Measurements from ENCODE around the gene SMPD2.

Gene SMPD2, protein sequence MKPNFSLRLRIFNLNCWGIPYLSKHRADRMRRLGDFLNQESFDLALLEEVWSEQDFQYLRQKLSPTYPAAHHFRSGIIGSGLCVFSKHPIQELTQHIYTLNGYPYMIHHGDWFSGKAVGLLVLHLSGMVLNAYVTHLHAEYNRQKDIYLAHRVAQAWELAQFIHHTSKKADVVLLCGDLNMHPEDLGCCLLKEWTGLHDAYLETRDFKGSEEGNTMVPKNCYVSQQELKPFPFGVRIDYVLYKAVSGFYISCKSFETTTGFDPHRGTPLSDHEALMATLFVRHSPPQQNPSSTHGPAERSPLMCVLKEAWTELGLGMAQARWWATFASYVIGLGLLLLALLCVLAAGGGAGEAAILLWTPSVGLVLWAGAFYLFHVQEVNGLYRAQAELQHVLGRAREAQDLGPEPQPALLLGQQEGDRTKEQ

DNA sequence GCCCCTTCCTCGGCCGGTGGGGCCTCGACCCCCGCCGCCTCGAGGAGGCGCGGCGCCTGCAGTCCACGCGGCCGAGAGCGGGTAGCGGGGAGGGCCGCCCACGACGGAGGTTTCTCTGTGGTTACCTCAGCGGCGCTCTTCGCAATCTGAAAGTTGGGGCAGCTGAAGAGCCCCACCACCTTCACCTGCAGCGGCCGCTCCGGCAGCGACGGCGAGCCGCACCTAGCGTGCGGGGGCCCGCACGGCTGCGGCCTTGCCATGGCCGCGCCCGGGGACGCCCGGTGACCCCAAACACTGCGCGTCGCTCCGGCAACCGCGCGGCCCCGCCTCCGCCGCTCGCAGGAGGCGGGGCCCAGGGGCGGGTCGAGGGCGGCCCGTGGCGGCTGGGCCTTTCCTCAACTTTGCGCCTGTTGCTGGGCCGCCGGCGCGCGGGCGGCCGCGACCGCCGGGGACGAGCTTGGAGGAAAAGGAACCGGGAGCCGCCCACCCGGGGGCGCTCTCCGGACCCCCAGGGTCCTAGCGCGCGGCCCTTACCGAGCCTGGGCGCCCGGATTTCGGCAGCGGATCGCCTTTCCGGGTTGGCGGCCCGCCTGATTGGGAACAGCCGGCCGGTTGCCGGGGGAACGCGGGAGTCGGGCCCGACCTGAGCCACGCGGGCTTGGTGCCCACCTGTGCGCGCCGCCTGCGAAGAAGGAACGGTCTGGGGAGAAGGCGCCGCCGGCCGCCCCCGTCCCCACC is at the start of gene SMPD2, which contains the start of gene PPIL6:
SMPD2 (plus strand) TSS at position 394 of the 738 bp plus-strand sequence. CDS start 398 bp downstream, outside the sequence.
PPIL6 (minus strand) TSS at position 298 of the 738 bp plus-strand sequence; CDS start at position 260, 38 bp downstream.
- peaks cover 37% of the 10 kb centered on the region for H3K36me3 ChIP-seq (ENCODE audit: insufficient read depth, low read length)
- H3K79me2 ChIP-seq (ENCODE audit: insufficient read depth, low read length) = no peaks in the 10 kb centered on the region
- H3K27ac ChIP-seq (ENCODE audit: low read depth, low read length, poor library complexity, severe bottlenecking) = no peak within 1 kb of the TSS
- no peaks in the 10 kb centered on the region for H3K9me3 ChIP-seq (ENCODE audit: low read length)
- peak within 1 kb of the TSS; percentile 70 for H3K4me2 ChIP-seq (ENCODE audit: low read length)
- H4K20me1 ChIP-seq (ENCODE audit: insufficient read depth, low read length) = no peaks in the 10 kb centered on the region
- peaks cover 17% of the 10 kb centered on the region for H3K4me1 ChIP-seq (ENCODE audit: insufficient read depth, low read length, severe bottlenecking)
- no peak for TF ChIP-seq EZH2 (IDR thresholded peaks at IDR 0.05; ENCODE audit: borderline replicate concordance, low read length)
- TF ChIP-seq, protein P1, sequence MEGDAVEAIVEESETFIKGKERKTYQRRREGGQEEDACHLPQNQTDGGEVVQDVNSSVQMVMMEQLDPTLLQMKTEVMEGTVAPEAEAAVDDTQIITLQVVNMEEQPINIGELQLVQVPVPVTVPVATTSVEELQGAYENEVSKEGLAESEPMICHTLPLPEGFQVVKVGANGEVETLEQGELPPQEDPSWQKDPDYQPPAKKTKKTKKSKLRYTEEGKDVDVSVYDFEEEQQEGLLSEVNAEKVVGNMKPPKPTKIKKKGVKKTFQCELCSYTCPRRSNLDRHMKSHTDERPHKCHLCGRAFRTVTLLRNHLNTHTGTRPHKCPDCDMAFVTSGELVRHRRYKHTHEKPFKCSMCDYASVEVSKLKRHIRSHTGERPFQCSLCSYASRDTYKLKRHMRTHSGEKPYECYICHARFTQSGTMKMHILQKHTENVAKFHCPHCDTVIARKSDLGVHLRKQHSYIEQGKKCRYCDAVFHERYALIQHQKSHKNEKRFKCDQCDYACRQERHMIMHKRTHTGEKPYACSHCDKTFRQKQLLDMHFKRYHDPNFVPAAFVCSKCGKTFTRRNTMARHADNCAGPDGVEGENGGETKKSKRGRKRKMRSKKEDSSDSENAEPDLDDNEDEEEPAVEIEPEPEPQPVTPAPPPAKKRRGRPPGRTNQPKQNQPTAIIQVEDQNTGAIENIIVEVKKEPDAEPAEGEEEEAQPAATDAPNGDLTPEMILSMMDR (IDR thresholded peaks at IDR 0.05; ENCODE audit: low read length) = peak; percentile 4
- H3K27me3 ChIP-seq (ENCODE audit: insufficient read depth, low read length) = no peaks in the 10 kb centered on the region
- H3F3A ChIP-seq (ENCODE audit: insufficient read depth, low read length) = no peaks in the 10 kb centered on the region
- H3K9ac ChIP-seq (ENCODE audit: low read length) = peak within 1 kb of the TSS; percentile 75
- H2AFZ ChIP-seq (ENCODE audit: low read length) = no peak within 1 kb of the TSS
- peak within 1 kb of the TSS; percentile 71 for H3K4me3 ChIP-seq (ENCODE audit: low read depth, low read length, poor library complexity, severe bottlenecking)
- no peaks in the 10 kb centered on the region for H3K9me2 ChIP-seq (ENCODE audit: low read depth, low read length)

DNA sequence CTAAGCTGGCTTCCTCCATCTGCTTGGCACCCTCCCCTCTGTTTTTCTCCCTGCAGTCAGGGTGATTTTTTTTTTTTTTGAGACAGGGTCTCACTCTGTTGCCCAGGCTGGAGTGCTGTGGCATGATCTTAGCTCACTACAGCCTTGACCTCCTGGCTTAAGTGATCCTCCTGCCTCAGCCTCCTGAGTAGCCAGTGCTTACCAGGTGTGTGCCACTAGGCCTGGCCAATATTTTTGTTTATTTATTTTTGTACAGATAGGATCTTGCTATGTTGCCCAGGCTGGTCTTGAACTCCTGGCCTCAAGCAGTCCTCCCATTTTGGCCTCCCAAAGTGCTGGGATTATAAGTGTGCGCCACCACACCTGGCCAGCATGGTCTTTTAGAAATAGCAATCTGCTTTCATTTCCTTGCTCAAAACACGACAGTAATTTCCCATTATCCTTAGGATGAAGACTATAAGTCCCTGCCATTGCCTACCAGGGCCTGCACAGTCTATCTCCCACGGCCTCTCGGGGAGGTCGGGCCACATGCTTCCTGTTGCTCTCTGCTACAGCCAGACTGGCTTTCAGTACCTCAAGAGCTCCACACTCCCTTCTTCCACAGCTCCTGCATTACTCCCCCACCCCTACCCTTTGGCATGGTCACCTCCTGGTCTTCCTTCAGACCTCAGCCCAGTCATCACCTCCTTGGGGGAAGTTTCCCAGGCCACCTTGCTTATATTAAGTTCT is 47.2 kb upstream of the SMPD2 start:
- Histone ChIP-seq H3K4me3 (ENCODE audit: low read depth, low read length, poor library complexity, severe bottlenecking) (no peak overlapping the region), H3K9me2 (ENCODE audit: low read depth, low read length) (no peaks in the 10 kb centered on the region), H3K79me2 (ENCODE audit: insufficient read depth, low read length) (no peaks in the 10 kb centered on the region), H4K20me1 (ENCODE audit: insufficient read depth, low read length) (no peaks in the 10 kb centered on the region), H3K4me1 (ENCODE audit: insufficient read depth, low read length, severe bottlenecking) (no peaks in the 10 kb centered on the region), H3K9me3 (ENCODE audit: low read length) (no peaks in the 10 kb centered on the region), H3K27ac (ENCODE audit: low read depth, low read length, poor library complexity, severe bottlenecking) (no peak overlapping the region), H3K27me3 (ENCODE audit: insufficient read depth, low read length) (no peaks in the 10 kb centered on the region), H3K4me2 (ENCODE audit: low read length) (no peak overlapping the region), H2AFZ (ENCODE audit: low read length) (no peak overlapping the region), H3K9ac (ENCODE audit: low read length) (no peak overlapping the region), H3F3A (ENCODE audit: insufficient read depth, low read length) (no peaks in the 10 kb centered on the region), H3K36me3 (ENCODE audit: insufficient read depth, low read length) (no peaks in the 10 kb centered on the region)
- no peak for TF ChIP-seq EZH2 (IDR thresholded peaks at IDR 0.05; ENCODE audit: borderline replicate concordance, low read length)
- TF ChIP-seq, protein P1 (IDR thresholded peaks at IDR 0.05; ENCODE audit: low read length) = no peak

DNA sequence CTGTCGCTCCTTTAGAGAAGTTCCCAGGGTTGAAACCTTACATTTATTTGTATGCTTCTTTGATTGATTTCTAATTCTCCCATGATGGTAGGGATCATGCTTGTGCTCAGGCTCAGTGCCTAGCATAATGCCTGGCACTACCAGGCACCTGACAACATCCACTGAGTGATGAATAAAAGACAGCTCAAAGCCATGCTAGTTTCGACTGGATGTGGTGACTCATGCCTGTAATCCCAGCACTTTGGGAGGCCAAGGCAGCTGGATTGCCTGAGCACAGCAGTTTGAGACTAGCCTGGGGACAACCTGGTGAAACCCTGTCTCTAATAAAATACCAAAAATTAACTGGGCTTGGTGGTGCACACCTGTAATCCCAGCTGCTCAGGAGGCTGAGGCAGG is 46.6 kb upstream of the SMPD2 start:
- Histone ChIP-seq H3F3A (ENCODE audit: insufficient read depth, low read length) (no peaks in the 10 kb centered on the region), H3K9me3 (ENCODE audit: low read length) (no peaks in the 10 kb centered on the region), H3K36me3 (ENCODE audit: insufficient read depth, low read length) (no peaks in the 10 kb centered on the region), H3K4me3 (ENCODE audit: low read depth, low read length, poor library complexity, severe bottlenecking) (no peak overlapping the region), H3K4me2 (ENCODE audit: low read length) (no peak overlapping the region), H3K9me2 (ENCODE audit: low read depth, low read length) (no peaks in the 10 kb centered on the region), H4K20me1 (ENCODE audit: insufficient read depth, low read length) (no peaks in the 10 kb centered on the region), H3K27ac (ENCODE audit: low read depth, low read length, poor library complexity, severe bottlenecking) (no peak overlapping the region), H3K27me3 (ENCODE audit: insufficient read depth, low read length) (no peaks in the 10 kb centered on the region), H3K79me2 (ENCODE audit: insufficient read depth, low read length) (no peaks in the 10 kb centered on the region), H3K4me1 (ENCODE audit: insufficient read depth, low read length, severe bottlenecking) (no peaks in the 10 kb centered on the region), H2AFZ (ENCODE audit: low read length) (no peak overlapping the region), H3K9ac (ENCODE audit: low read length) (no peak overlapping the region)
- TF ChIP-seq, protein P1 (IDR thresholded peaks at IDR 0.05; ENCODE audit: low read length) = no peak
- TF ChIP-seq EZH2 (IDR thresholded peaks at IDR 0.05; ENCODE audit: borderline replicate concordance, low read length) = no peak
